VCaP (cell line): Measurements from ENCODE around the gene FBXO3.

Experiments used
- H3K27ac ChIP-seq: fragments of 450-650 bp; 2 replicates; pipeline ENCODE4 v1.5.1; 2017
- TF ChIP-seq, protein P1 (sequence below): fragments of 450-650 bp; conservative IDR thresholded peaks from 2 replicates; pipeline ENCODE4 v1.5.1; 2017; ENCODE audit warnings: mild to moderate bottlenecking, moderate library complexity

FBXO3 gene

DNA sequence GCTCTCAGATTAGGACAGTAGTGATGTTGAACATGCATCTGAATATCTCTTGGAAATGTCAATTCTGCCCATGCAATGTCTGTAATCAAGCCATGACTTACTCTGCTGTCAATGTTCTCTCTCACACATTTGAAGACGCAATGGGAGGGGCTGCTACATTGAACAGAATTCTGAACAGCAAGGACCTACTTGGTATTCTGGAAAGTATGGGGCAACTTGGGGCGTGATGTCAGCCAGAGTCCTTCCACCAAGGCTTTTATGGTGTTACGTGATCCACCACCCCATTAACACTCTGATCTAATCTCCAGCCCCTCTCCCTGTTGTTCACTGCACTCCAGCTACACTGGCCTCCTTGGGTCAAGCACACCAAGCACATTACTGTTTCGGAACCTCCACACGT lies 31.0 kb downstream of the FBXO3 start:
- TF ChIP-seq, protein P1, sequence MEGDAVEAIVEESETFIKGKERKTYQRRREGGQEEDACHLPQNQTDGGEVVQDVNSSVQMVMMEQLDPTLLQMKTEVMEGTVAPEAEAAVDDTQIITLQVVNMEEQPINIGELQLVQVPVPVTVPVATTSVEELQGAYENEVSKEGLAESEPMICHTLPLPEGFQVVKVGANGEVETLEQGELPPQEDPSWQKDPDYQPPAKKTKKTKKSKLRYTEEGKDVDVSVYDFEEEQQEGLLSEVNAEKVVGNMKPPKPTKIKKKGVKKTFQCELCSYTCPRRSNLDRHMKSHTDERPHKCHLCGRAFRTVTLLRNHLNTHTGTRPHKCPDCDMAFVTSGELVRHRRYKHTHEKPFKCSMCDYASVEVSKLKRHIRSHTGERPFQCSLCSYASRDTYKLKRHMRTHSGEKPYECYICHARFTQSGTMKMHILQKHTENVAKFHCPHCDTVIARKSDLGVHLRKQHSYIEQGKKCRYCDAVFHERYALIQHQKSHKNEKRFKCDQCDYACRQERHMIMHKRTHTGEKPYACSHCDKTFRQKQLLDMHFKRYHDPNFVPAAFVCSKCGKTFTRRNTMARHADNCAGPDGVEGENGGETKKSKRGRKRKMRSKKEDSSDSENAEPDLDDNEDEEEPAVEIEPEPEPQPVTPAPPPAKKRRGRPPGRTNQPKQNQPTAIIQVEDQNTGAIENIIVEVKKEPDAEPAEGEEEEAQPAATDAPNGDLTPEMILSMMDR = no peak

DNA sequence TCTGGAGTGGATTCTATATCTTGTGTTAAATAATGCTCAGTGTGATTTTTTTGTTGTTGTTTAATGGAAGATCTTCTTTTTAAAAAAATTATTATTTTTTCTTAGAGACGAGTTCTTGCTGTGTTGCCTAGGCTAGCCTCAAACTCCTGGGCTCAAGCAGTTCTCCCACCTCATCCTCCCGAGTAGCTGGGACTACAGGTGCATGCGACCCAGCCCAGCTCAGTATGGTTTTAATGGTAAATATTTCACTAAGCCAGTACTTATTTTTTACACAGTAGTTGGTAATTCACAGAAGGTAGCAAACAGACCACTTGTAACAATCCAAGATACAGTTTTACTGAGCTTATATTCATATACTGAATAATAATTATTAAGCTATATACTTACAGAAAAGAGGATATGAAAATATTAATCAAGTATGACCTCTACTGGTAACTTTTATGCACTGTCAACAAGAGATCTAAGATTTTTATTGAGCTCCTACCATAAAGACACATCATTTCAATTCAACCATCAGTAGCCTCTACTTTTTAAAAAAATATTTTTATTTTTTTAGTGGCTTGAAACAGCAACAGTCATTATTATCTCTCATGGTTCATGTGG lies 32.0 kb downstream of the FBXO3 start:
- TF ChIP-seq, protein P1 = peak; percentile 72
- H3K27ac ChIP-seq = no peak overlapping the region

More for the DNA sequence above, 31.0 kb downstream of the FBXO3 start:
- no peak overlapping the region for H3K27ac ChIP-seq

DNA sequence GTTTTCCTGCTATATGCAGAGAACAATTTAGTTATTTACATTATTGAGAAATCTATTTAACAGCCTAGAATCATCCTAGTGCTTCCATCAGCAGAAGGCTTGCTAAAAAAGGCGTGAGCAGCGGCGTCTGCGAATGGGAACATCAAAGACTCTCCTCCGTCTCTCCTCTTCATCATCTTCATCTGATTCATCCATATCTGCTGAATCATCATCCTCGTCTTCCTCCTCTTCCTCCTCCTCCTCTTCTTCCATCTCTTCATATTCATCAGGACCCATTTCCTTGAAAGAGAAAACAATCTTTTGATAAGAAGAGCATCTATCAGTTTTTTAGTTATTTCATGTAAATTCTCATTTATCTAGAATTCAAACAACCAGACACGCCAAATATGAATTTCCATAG lies 32.5 kb downstream of the FBXO3 start:
- TF ChIP-seq, protein P1 = no peak
- no peak overlapping the region for H3K27ac ChIP-seq

GRCh38 chr11:33737362-33737821 lies 36.9 kb downstream of the FBXO3 start:
- peak overlapping the region; percentile 81 for H3K27ac ChIP-seq
- TF ChIP-seq, protein P1 = no peak

DNA sequence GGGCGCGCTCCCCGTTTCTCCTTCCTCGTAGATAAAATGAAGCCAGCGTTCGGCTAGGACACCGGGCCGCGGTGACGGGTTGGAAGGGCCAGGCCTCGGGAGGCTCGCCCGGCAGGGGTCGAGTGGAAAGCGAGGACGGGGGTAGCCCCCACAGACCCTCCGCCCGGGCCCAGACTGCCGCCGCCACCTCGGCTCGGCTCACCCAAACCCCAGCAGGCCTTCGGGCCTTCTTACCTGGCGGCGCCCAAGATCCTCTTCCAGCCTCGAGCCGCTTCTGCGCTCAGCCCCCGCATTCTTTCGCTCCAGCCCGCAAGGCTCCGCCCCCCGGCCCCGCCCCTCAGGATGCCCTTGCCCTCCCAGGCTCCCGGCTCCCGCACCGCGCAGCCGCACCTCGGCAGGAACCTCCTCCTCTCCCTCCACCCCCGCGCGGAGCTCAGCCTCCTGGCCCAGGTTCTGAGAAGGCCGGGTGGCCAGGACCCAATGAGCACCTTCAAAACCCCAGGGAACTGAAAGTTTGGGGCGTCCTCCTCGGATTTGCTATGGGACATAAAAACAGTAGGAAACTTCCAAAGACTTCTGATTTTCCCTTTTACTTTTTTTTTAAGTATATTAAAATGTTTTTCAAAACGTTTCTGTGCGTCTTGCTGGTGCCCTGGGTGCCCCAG lies 38.0 kb downstream of the FBXO3 start, which contains the start of gene CD59:
Gene CD59, minus strand, starts transcription at position 276 of the 665 bp plus-strand sequence. CDS start 13,978 bp downstream, outside the sequence.
- TF ChIP-seq, protein P1 = no peak; the same call in 1 of the 2 replicates
- H3K27ac ChIP-seq = peak within 1 kb of the TSS; percentile 81

DNA sequence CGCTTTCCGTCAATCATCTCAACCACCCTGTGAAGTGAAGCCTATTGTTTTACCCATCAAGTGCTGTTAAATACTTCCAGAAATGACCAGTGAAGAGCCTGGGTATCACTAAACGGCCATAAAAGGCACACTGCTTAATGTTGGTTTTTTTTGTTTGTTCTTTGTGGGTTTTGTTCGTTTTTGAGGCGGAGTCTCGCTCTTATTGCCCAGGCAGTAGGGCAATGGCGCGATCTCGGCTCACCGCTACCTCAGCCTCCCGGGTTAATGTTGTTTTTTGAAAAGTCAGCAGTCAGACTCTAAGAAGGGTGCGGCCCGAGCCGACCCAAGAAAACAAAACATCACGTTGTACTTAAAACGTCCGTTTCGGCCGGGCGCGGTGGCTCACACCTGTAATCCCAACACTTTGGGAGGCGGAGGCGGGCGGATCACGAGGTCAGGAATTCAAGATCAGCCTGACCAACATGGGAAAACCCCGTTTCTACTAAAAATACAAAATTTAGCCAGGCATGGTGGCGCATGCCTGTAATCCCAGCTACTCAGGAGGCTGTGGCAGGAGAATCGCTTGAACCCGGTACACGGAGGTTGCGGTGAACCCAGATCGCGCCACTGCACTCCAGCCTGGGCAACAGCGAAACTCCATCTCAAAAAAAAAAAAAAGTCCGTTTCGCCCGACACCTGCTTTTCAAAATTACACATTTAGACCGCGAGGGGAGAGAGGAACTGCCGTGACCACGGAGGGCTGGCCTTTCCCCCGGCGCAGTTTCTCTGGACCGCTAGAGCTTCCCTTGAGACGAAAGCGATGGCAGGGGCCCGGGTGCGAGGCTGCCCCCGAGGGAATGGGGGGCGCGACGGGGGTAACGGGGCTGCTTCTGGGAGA lies 38.8 kb downstream of the FBXO3 start:
- TF ChIP-seq, protein P1 = peak; percentile 19
- H3K27ac ChIP-seq = peak overlapping the region; percentile 81
